Left ventricle myocardium superior (tissue), 1 donor: ENCODE results near the gene SPRYD3. TPM values are rescaled to one million over a fixed set of nuclear protein-coding genes. Genes with fewer than 3 reads are reported as not detected.

Source experiments
- ATAC-seq: fragments of 200-7000 bp; cut with Tn5 transposase; one replicate; pipeline ENCODE4 v1.9.1; 2020; ENCODE audit warnings: mild to moderate bottlenecking, moderate library complexity
- DNase-seq: peaks from one replicate; pipeline ENCODE4 v3.0.0-alpha.2; 2020
- intact Hi-C: fragments of 100-400 bp; cut with micrococcal nuclease; formaldehyde crosslinking; loops from one replicate; pipeline ENCODE4 v1.11.0; 2022
- total RNA-seq: library from RNA; stranded (reverse); fragmentation: NEBNext Ultra II Directional; extraction: Animal tissue kit (Norgen Biotek cat#: 25700); gene quantifications from one replicate; pipeline ENCODE4 v1.2.1, GENCODE V29; 2021
- donor health status: DM: no; HTN: yes; CAD: no; lungs with severe emphysema.

The SPRYD3 gene
- total RNA-seq, 1 donor from 2014 or later: 39.8 TPM

DNA sequence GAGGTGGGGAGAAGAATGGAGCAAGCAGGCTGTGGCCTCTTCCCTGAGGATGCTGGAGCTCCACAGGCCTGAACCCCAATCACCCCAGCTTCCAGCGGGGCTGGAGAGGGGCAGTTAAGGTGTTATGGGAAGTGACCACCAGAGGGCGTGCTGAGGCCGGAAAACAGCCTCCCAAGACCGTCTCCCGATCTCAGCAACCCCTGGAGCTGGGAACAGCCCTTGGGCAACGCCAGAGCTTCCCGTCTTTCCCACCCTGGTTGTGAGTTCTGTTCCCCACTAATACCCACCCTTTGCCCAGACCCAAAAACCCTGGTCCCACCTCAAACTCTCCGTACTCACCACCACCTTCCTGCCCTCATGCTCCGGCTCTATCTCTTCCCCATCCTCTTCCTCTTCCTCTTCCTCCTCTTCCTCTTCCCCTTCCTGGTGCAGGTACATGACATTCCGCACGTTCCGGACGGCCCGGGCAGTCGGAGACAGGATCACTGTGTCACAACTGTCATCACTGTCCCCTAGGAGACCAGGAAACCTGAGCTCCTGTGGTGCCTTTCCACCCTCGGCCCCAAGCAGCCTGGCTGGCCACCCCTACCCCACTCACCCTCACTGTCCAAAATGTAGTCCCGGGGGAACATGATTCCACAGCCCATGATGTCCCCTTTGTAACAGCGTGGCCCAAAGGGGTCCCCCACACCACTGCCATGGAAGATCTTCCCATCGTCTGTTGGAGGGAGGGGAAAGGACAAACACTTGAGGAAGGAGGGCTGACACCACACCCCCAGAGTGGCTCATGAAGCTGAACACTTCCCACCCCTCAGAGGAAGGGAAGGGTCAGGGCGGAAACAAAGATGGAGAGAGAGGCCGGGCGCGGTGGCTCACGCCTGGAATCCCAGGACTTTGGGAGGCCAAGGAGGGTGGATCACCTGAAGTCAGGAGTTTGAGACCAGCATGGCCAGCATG, 12.9 kb downstream of the SPRYD3 start:
- DNase-seq (peak; percentile 86), ATAC-seq (peak; percentile 59)
- intact Hi-C loops: loop anchor here (10.0 kb wide), 1 partner anchor 129 kb away; no protein-coding TSS in a partner anchor

DNA sequence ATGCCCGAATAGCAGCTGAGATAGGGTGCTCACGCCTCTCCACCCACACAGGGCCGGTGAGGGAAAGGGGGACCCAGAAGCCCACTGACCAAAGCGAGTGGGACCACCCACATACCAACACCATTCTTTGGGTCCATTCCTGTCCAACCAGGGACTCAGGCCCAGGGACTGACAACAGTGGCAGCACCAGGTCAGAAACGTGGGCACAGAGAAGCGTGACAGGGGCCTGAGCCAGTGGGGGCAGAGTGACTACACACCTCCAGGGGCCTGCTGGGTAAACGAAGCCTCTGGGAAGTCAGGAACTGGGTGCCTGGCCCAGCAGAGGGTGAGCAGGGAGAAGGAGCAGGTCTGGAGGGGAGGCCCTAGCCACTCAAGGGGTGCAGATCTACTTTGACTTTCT, 13.7 kb downstream of the SPRYD3 start:
- intact Hi-C loops: loop anchor here (10.0 kb wide), 1 partner anchor 129 kb away; no protein-coding TSS in a partner anchor
- DNase-seq (peak; percentile 40), ATAC-seq (peak; percentile 1)

GRCh38 chr12:53064613-53065436, 14.4 kb downstream of the SPRYD3 start:
- intact Hi-C loops: loop anchor here (10.0 kb wide), 1 partner anchor 130 kb away; no protein-coding TSS in a partner anchor
- DNase-seq (peak; percentile 36), ATAC-seq (peak; percentile 2)

DNA sequence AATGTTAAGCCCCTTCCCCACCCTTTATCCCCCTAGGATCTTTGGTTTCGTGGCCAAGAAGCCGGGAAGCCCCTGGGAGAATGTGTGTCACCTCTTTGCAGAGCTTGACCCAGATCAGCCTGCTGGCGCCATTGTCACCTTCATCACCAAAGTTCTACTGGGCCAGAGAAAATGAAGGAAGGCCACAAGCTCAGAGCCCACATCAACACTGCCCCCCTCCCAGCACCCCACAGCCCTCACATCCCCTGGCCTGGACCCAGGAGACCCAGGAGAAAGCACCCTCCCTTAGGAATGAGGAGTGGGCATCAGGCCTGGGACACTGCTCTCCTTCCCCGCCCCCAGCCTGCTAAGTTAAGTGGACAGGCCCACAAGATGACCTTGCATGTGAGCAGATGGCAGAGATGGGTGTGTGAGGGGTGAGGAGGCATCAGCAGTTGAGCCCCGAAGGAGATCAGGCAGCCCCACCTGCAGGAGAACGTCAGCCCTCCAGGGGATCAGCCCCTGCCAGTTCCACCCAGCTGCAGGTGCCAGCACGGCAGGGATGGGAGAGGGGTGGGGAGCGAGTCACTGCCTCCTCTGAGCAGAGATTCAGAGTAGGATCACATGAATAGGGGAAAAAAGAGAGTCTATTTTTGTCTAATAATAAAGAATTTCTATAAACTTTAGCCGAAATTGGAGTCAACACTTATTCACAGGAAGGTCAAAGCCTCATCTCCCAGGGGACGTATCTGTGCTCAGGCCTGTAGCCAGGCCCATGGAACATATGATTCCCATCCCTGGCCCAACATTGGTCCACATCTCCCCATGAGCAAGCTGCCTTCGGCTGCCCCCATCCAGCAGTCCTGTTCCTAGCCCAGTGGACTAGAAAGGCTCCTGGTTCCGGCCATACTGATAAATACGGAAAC, 15.2 kb downstream of the SPRYD3 start:
- intact Hi-C loops: loop anchor here (10.0 kb wide), 1 partner anchor 131 kb away; no protein-coding TSS in a partner anchor
- ATAC-seq: peak; percentile 51
- DNase-seq: peak; percentile 69

DNA sequence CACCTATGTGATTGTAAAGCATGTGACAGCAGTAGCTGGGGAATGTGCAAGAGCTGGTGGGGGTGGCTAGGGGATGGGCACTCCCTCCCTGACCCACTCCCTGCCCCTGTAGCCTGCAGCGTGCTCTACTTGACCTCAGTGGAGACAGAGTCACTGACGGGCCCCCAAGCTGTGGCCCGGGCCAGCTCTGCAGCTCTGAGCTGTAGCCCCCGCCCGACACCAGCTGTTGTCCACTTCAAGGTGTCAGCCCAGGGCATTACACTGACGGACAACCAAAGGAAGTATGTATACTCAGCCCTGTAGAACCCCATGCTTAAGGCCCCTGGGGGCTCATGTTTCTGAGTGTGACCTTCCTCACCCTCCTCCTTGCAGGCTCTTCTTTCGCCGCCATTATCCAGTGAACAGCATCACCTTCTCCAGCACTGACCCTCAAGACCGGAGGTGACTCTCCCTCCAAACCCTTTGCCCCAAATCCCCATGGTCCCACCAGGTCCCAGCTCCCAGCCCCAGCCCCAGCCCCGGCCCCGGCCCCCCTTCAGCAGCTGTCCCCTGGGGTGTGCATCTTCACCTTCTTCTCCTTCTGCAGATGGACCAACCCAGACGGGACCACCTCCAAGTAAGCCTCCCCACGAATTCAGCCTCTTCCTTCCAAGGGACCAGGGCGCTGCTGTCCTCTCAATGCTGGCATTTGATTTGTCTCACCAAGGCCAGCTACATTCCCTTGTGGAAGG, 16.0 kb downstream of the SPRYD3 start:
- intact Hi-C loops: loop anchor here (10.0 kb wide), 1 partner anchor 132 kb away; no protein-coding TSS in a partner anchor
- no peak for ATAC-seq
- DNase-seq: peak; percentile 33

- intact Hi-C loops: loop anchor here (10.0 kb wide), 1 partner anchor 133 kb away; no protein-coding TSS in a partner anchor
- no peak for ATAC-seq
- no peak for DNase-seq
Observed at GRCh38 chr12:53062011-53062961, 16.9 kb downstream of the SPRYD3 start.

DNA sequence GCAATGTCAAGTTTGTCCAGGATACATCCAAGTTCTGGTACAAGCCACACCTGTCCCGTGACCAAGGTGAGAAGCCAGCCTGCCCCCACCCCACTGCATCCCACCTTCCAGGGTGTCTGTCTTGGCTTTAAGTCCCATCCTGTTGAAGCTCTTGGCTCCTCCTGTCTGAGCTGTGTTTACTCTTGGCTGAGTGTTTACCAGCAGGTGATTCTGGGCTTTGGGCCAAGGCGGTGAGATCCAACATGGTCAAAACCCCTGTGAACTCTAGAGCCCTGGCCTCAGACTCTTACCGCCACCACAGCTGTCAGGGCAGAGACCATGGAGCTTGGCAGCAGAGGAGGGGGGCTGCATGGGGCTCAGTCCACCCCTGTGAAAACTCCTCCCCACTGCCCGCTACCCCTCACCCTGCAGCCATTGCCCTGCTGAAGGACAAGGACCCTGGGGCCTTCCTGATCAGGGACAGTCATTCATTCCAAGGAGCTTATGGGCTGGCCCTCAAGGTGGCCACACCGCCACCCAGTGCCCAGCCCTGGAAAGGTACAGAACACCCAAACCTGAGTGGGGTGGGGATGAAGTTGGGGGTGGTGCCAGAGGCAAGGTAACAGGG, 17.7 kb downstream of the SPRYD3 start:
- intact Hi-C loops: loop anchor here (10.0 kb wide), 1 partner anchor 133 kb away; no protein-coding TSS in a partner anchor
- ATAC-seq (no peak), DNase-seq (peak; percentile 44)

DNA sequence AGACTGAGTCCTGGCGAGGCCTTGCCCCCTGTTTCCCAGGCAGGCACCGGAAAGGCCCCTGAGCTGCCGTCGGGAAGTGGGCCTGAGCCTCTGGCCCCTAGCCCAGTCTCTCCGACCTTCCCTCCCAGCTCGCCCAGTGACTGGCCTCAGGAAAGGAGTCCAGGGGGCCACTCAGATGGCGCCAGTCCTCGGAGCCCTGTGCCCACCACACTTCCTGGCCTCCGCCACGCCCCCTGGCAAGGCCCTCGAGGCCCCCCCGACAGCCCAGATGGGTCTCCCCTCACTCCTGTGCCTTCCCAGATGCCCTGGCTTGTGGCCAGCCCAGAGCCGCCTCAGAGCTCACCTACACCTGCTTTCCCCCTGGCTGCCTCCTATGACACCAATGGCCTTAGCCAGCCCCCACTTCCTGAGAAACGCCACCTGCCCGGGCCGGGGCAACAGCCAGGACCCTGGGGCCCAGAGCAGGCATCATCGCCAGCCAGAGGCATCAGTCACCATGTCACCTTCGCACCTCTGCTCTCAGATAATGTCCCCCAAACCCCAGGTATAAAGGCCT, 18.4 kb downstream of the SPRYD3 start:
- ATAC-seq: no peak
- peak; percentile 58 for DNase-seq
- intact Hi-C loops: loop anchor here (10.0 kb wide), 1 partner anchor 134 kb away; no protein-coding TSS in a partner anchor

DNA sequence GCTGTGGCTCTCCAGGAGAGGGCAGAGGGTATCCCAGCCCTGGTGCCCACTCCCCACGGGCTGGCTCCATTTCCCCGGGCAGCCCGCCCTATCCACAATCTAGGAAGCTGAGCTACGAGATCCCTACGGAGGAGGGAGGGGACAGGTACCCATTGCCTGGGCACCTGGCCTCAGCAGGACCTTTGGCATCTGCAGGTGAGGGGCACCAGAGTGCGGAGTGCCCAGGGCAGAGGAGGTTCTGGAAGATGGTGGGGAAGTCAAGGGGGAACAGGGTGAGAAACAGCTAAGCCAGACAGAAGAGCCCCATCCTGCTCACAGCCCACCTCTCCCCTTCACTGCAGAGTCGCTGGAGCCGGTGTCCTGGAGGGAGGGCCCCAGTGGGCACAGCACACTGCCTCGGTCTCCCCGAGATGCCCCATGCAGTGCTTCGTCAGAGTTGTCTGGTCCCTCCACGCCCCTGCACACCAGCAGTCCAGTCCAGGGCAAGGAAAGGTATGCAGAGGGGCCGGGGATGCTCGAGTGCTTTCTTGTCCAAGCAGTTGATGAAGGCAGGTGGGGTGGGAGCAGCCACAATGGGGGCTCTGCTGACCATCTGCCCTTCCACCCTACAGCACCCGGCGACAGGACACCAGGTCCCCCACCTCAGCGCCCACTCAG, 19.0 kb downstream of the SPRYD3 start:
- intact Hi-C loops: loop anchor here (10.0 kb wide), 1 partner anchor 135 kb away; no protein-coding TSS in a partner anchor
- DNase-seq: peak; percentile 31
- no peak for ATAC-seq

DNA sequence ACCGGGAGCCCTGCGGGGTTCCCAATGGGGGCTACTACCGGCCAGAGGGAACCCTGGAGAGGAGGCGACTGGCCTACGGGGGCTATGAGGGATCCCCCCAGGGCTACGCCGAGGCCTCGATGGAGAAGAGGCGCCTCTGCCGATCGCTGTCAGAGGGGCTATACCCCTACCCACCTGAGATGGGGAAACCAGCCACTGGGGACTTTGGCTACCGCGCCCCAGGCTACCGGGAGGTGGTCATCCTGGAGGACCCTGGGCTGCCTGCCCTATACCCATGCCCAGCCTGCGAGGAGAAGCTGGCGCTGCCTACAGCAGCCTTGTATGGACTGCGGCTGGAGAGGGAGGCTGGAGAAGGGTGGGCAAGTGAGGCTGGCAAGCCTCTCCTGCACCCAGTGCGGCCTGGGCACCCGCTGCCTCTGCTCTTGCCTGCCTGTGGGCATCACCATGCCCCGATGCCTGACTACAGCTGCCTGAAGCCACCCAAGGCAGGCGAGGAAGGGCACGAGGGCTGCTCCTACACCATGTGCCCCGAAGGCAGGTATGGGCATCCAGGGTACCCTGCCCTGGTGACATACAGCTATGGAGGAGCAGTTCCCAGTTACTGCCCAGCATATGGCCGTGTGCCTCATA, 19.6 kb downstream of the SPRYD3 start:
- ATAC-seq (no peak), DNase-seq (no peak)
- intact Hi-C loops: loop anchor here (10.0 kb wide), 1 partner anchor 135 kb away; no protein-coding TSS in a partner anchor

GRCh38 chr12:53058674-53059433, 20.3 kb downstream of the SPRYD3 start:
- ATAC-seq (no peak), DNase-seq (peak; percentile 42)
- intact Hi-C loops: no loop called here

- DNase-seq (peak; percentile 37), ATAC-seq (no peak)
- intact Hi-C loops: no loop called here
Observed at GRCh38 chr12:53057816-53058500, 21.2 kb downstream of the SPRYD3 start.

GRCh38 chr12:53056901-53057300, 22.3 kb downstream of the SPRYD3 start:
- ATAC-seq (no peak), DNase-seq (no peak)
- intact Hi-C loops: no loop called here

DNA sequence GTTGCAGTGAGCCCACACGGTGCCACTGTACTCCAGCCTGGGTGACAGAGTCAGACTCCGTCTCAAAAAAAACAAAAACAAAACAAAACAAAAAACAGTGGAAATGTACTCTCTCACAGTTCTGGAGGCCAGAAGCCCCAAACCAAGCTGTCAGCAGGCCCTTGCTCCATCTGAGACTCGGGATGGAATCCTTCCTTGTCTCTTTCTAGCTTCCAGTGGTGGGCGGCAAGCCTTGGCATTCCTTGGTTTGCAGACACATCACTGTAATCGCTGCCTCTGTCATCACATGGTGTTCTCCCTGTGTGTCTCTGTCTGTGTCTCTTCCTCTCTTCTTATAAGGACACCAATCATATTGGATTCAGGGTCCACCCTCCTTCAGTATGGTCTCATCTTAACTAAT, 22.9 kb downstream of the SPRYD3 start:
- DNase-seq (no peak), ATAC-seq (no peak)
- intact Hi-C loops: no loop called here
